Gastroesophageal sphincter (tissue), 3 donors: Measurements from ENCODE around the gene HRH1.

ENCODE experiments used
- POLR2A ChIP-seq, 2 donors: fragments of 450-650 bp; IDR thresholded peaks; one replicate each; pipeline ENCODE4 v1.6.1; 2017; ENCODE audit warnings: antibody characterized with exemption in 2 of 2, mild to moderate bottlenecking in 2 of 2, moderate library complexity in 1 of 2
- TF ChIP-seq, protein P1 (sequence below), 4 experiments: fragments of 200-600 bp in 2 of 4; fragments of 450-650 bp in 2 of 4; sonication (generic) in 1 of 4; IDR thresholded peaks; one replicate each; pipeline ENCODE4 v1.5.1; 2017 to 2019; ENCODE audit warnings: antibody characterized with exemption in 4 of 4, mild to moderate bottlenecking in 2 of 4, moderate library complexity in 2 of 4

DNA sequence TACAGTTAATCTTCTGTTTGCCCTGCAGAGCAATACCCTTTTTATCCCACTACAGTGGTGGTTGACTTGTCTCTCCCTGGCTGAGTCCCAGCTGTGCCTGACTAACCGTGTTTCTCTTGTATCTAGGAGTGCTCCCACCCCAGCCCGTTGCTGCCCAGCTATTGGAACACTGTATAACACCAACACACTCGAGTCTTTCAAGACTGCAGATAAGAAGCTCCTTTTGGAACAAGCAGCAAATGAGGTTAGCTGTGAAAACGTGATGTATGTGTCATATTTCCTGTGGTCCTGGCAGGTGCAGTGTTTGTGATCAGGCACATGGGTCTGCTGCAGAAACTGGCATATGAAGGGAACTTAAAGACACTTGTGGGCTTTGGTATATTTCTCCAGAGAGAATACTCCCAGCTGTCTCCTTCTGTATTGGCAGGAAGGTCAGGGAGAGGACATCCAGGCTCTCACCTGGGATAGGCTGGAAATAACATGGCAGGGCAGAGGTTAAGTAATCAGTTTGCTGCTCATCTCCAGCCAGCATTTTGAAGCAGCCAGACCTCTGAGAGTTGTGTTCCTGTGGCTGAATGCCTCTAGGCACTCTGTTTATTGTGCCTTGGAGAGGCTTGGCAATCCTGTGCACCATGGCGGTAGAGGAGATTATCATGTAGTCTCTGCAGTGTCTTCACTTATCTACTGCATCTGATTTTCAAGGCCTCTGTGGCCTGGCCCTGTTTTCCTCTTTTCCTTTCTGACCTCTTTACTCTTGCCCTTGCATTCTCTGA is 152.7 kb downstream of the HRH1 start:
- TF ChIP-seq, protein P1, sequence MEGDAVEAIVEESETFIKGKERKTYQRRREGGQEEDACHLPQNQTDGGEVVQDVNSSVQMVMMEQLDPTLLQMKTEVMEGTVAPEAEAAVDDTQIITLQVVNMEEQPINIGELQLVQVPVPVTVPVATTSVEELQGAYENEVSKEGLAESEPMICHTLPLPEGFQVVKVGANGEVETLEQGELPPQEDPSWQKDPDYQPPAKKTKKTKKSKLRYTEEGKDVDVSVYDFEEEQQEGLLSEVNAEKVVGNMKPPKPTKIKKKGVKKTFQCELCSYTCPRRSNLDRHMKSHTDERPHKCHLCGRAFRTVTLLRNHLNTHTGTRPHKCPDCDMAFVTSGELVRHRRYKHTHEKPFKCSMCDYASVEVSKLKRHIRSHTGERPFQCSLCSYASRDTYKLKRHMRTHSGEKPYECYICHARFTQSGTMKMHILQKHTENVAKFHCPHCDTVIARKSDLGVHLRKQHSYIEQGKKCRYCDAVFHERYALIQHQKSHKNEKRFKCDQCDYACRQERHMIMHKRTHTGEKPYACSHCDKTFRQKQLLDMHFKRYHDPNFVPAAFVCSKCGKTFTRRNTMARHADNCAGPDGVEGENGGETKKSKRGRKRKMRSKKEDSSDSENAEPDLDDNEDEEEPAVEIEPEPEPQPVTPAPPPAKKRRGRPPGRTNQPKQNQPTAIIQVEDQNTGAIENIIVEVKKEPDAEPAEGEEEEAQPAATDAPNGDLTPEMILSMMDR (IDR thresholded peaks at IDR 0.05): no peak
- TF ChIP-seq POLR2A (IDR thresholded peaks at IDR 0.05): no peak
